Measurements from ENCODE around the gene KIF17.

KIF17 gene

GRCh38 chr1:20691872-20692271, 25.9 kb downstream of the KIF17 start:
- DNase-seq (ENCODE audit: low spot score) = no peak
- no peak for TF ChIP-seq CTCF (IDR thresholded peaks at IDR 0.05; ENCODE audit: extremely low read depth, missing control alignments)

GRCh38 chr1:20689645-20690056, 28.2 kb downstream of the KIF17 start:
- no peak for TF ChIP-seq CTCF (IDR thresholded peaks at IDR 0.05; ENCODE audit: extremely low read depth, missing control alignments)
- no peak for DNase-seq (ENCODE audit: low spot score)

GRCh38 chr1:20686883-20687725, 30.7 kb downstream of the KIF17 start:
- DNase-seq (ENCODE audit: low spot score) = no peak
- TF ChIP-seq CTCF (IDR thresholded peaks at IDR 0.05; ENCODE audit: extremely low read depth, missing control alignments) = no peak

GRCh38 chr1:20685741-20686140, 32.1 kb downstream of the KIF17 start:
- TF ChIP-seq CTCF (IDR thresholded peaks at IDR 0.05; ENCODE audit: extremely low read depth, missing control alignments) = no peak

GRCh38 chr1:20685099-20685662, 32.6 kb downstream of the KIF17 start:
- TF ChIP-seq CTCF (IDR thresholded peaks at IDR 0.05; ENCODE audit: extremely low read depth, missing control alignments) = no peak
- no peak for DNase-seq (ENCODE audit: low spot score)

More at GRCh38 chr1:20685741-20686140, 32.1 kb downstream of the KIF17 start:
- DNase-seq (ENCODE audit: low spot score) = no peak

GRCh38 chr1:20684651-20685050, 33.2 kb downstream of the KIF17 start:
- TF ChIP-seq CTCF (IDR thresholded peaks at IDR 0.05; ENCODE audit: extremely low read depth, missing control alignments) = no peak
- DNase-seq (ENCODE audit: low spot score) = no peak

- TF ChIP-seq CTCF (IDR thresholded peaks at IDR 0.05; ENCODE audit: extremely low read depth, missing control alignments) = no peak
- no peak for DNase-seq (ENCODE audit: low spot score)
These were observed 33.7 kb downstream of the KIF17 start for GRCh38 chr1:20684050-20684620.
